HL-60 (cell line): ENCODE data around the gene DRC3.
"Not testable (repeated sequence)": the region's sequence is repeated elsewhere in the genome, so short reads cannot be mapped to it uniquely, and the experiment has no call there.

Experiments
- DNase-seq, 2 experiments: peaks; one replicate each; pipeline ENCODE4 v3.0.0-alpha.2; 2010 to 2020; ENCODE audit warnings: low read depth in 1 of 2, low spot score in 1 of 2
- H3K27ac ChIP-seq: fragments of 250-450 bp; sonication (Bioruptor Pico); replicated peaks from 2 replicates; pipeline ENCODE4 v1.5.1; 2020; ENCODE audit warnings: mild to moderate bottlenecking, moderate library complexity
- H3K27me3 ChIP-seq: fragments of 250-450 bp; sonication (Bioruptor Pico); 2 replicates; pipeline ENCODE4 v1.5.1; 2021; ENCODE audit warnings: mild to moderate bottlenecking, moderate library complexity; ENCODE audit not compliant: insufficient read depth, poor library complexity, severe bottlenecking
- H3K4me3 ChIP-seq: replicated peaks from 2 replicates; pipeline ENCODE4 v1.5.1; 2011; ENCODE audit warnings: mild to moderate bottlenecking, control low read depth, low read length; ENCODE audit not compliant: insufficient read depth
- CTCF ChIP-seq: IDR thresholded peaks from one replicate; pipeline ENCODE4 v1.5.1; 2011; ENCODE audit warnings: low read length, control low read depth, inconsistent platforms; ENCODE audit not compliant: insufficient read depth
- GABPA ChIP-seq: IDR thresholded peaks from 2 replicates; pipeline ENCODE4 v1.6.1; 2012; ENCODE audit warnings: low read depth
- POLR2AphosphoS5 ChIP-seq: IDR thresholded peaks from 2 replicates; pipeline ENCODE4 v1.6.1; 2012; ENCODE audit warnings: low read depth
- REST ChIP-seq: IDR thresholded peaks from 2 replicates; pipeline ENCODE4 v1.6.1; 2012; ENCODE audit warnings: low read depth; ENCODE audit not compliant: insufficient replicate concordance
- SPI1 ChIP-seq: IDR thresholded peaks from 2 replicates; pipeline ENCODE4 v1.6.1; 2012; ENCODE audit warnings: low read depth, mild to moderate bottlenecking, borderline replicate concordance

The DRC3 gene

GRCh38 chr17:17935321-17936271 lies 37.1 kb upstream of the DRC3 start:
- Histone ChIP-seq H3K27ac (no peak overlapping the region), H3K27me3 (no peaks in the 10 kb centered on the region), H3K4me3 (no peak overlapping the region)
- DNase-seq, result peak; percentile 1 to 37
- TF ChIP-seq REST, result peak; percentile 46
- no peak for TF ChIP-seq CTCF

GRCh38 chr17:17937201-17937853 lies 35.3 kb upstream of the DRC3 start:
- Histone ChIP-seq H3K27me3 (no peaks in the 10 kb centered on the region), H3K4me3 (no peak overlapping the region), H3K27ac (no peak overlapping the region)
- no peak for TF ChIP-seq POLR2AphosphoS5
- DNase-seq, result no peak

- Histone ChIP-seq H3K4me3 (no peak overlapping the region), H3K27me3 (no peaks in the 10 kb centered on the region), H3K27ac (no peak overlapping the region)
- DNase-seq, result no peak
- TF ChIP-seq CTCF, result no peak
These were observed 34.7 kb upstream of the DRC3 start for GRCh38 chr17:17937958-17938357.

DNA sequence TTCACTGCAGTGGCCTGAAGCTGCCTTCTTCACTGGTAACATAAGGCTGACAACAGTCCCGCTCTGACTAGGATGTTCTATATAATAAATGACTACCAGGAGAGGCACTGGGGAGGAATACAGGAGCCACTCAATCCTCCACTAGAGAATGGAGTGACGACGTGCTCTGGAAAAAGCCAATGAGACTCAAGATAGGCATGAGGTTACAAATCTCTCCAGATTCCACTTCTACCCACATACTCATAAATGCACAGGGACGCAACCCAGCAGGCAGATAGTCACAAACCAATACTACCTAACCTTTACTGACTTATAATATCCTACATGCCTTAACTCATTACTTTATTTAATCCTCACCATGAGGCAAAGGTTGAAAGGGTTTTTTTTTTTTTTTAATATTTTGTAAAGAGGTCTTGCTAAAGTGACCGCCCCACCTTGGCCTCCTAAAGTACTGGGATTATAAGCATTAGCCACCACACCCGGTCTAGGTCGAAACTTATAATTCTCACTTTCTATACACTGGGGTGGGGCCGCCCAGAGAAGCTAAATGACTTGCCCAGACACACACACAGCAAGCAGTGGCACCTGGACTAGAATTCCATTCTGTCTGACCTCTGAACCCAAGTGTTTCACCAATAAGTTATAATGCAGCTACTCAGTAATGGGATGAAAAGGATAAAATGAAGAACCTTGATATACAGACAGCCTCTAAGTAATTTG lies 34.1 kb upstream of the DRC3 start:
- TF ChIP-seq REST (no peak), GABPA (no peak), SPI1 (no peak), CTCF (no peak), POLR2AphosphoS5 (no peak)
- no peaks in the 10 kb centered on the region for H3K27me3 ChIP-seq
- no peak overlapping the region for H3K4me3 ChIP-seq
- DNase-seq, result no peak
- H3K27ac ChIP-seq, result no peak overlapping the region

DNA sequence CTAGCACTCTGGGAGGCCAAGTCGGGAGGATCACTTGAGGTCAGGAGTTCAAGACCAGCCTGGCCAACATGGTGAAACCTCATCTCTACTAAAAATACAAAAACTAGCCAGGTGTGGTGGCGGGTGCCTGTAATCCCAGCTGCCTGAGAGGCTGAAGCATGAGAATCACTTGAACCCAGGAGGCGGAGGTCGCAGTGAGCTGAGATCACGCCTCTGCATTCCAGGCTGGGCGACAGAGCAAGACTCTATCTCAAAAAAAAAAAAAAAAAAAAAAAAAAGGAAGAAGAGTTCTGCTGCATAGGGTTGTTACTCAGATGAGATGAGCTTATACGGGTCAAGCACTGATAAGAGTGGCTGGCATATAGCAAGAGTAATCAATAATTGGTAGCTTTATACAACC lies 32.7 kb upstream of the DRC3 start:
- H3K27ac ChIP-seq, H3K4me3 ChIP-seq, H3K27me3 ChIP-seq, DNase-seq: not testable (repeated sequence)
